Stimulated activated naive CD8-positive, alpha-beta T cell treated with anti-CD3 and anti-CD28 coated beads, Interleukin-15, Interleukin-2, amounts not matched to agents 100 ng/mL and 50 ng/mL, for 24 hours (primary cell): ENCODE measurements around the gene SEMA4C.
"Not testable (repeated sequence)": the region's sequence is repeated elsewhere in the genome, so short reads cannot be mapped to it uniquely, and the experiment has no call there.

Experiments
- H3K27ac Mint-ChIP-seq: one replicate; pipeline ENCODE4 v1.8.0; 2021; ENCODE audit warnings: mild to moderate bottlenecking, mixed read lengths
- H3K27me3 Mint-ChIP-seq: one replicate; pipeline ENCODE4 v1.8.0; 2021; ENCODE audit warnings: mixed read lengths
- H3K36me3 Mint-ChIP-seq: one replicate; pipeline ENCODE4 v1.8.0; 2021; ENCODE audit warnings: low read depth, mixed read lengths
- H3K4me1 Mint-ChIP-seq: one replicate; pipeline ENCODE4 v1.8.0; 2021; ENCODE audit warnings: low read depth, mixed read lengths
- H3K4me3 Mint-ChIP-seq: one replicate; pipeline ENCODE4 v1.8.0; 2021; ENCODE audit warnings: mild to moderate bottlenecking, mixed read lengths
- H3K9me3 Mint-ChIP-seq: one replicate; pipeline ENCODE4 v1.8.0; 2021; ENCODE audit warnings: mixed read lengths

SEMA4C gene

DNA sequence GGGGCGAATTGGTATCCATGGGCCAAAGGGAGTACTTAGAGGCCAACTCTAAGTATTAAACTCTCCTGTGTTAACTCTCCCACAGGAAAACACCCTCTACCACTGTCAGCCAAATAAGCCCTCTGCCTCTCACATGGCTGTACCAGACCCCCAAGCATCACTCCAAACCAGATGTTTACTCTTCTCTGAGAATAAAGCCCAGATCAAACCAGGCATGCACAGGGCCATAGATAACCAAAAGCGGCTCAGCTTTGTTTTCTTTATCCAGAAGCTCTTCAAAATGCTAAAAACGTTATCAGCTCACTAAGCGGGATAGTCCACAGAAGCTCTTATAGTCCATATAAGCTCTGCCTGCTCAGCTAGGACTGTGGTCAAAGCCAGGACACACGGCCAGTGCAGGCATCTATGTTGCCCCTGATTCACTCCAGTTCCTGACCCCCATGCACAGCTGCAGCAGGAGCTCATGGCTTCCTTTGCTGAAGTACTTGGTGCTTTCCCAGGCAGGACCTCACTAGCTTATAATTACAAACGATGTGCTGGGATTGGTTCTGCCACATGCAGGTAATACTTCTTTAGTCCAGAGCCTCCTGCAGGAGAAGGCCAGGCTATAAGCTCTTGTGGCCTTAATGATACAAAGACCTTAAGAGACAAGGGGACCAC, 21.0 kb upstream of the SEMA4C start:
- H3K27ac Mint-ChIP-seq: no peak overlapping the region
- no peaks in the 10 kb centered on the region for H3K9me3 Mint-ChIP-seq
- no peak overlapping the region for H3K4me3 Mint-ChIP-seq
- H3K36me3 Mint-ChIP-seq: no peaks in the 10 kb centered on the region
- no peaks in the 10 kb centered on the region for H3K27me3 Mint-ChIP-seq
- peaks cover 27% of the 10 kb centered on the region for H3K4me1 Mint-ChIP-seq

- Mint-ChIP-seq H3K27ac (no peak overlapping the region), H3K27me3 (no peaks in the 10 kb centered on the region)
Measured at GRCh38 chr2:96890252-96890651, 20.4 kb upstream of the SEMA4C start.

GRCh38 chr2:96889502-96889901, 19.6 kb upstream of the SEMA4C start:
- not testable (repeated sequence) for H3K4me3 Mint-ChIP-seq, H3K27ac Mint-ChIP-seq, H3K36me3 Mint-ChIP-seq, H3K27me3 Mint-ChIP-seq, H3K9me3 Mint-ChIP-seq
- H3K4me1 Mint-ChIP-seq: peaks cover 17% of the 10 kb centered on the region

More at GRCh38 chr2:96890252-96890651, 20.4 kb upstream of the SEMA4C start:
- H3K4me3 Mint-ChIP-seq: no peak overlapping the region
- no peaks in the 10 kb centered on the region for H3K36me3 Mint-ChIP-seq
- H3K9me3 Mint-ChIP-seq: no peaks in the 10 kb centered on the region
- H3K4me1 Mint-ChIP-seq: peaks cover 22% of the 10 kb centered on the region

- no peak overlapping the region for H3K27ac Mint-ChIP-seq
- no peaks in the 10 kb centered on the region for H3K36me3 Mint-ChIP-seq
- no peak overlapping the region for H3K4me3 Mint-ChIP-seq
- H3K4me1 Mint-ChIP-seq: peaks cover 17% of the 10 kb centered on the region
- no peaks in the 10 kb centered on the region for H3K9me3 Mint-ChIP-seq
- no peaks in the 10 kb centered on the region for H3K27me3 Mint-ChIP-seq
Measured at GRCh38 chr2:96888072-96889011, 18.5 kb upstream of the SEMA4C start.

GRCh38 chr2:96887493-96888012, 17.7 kb upstream of the SEMA4C start:
- peaks cover 15% of the 10 kb centered on the region for H3K4me1 Mint-ChIP-seq

DNA sequence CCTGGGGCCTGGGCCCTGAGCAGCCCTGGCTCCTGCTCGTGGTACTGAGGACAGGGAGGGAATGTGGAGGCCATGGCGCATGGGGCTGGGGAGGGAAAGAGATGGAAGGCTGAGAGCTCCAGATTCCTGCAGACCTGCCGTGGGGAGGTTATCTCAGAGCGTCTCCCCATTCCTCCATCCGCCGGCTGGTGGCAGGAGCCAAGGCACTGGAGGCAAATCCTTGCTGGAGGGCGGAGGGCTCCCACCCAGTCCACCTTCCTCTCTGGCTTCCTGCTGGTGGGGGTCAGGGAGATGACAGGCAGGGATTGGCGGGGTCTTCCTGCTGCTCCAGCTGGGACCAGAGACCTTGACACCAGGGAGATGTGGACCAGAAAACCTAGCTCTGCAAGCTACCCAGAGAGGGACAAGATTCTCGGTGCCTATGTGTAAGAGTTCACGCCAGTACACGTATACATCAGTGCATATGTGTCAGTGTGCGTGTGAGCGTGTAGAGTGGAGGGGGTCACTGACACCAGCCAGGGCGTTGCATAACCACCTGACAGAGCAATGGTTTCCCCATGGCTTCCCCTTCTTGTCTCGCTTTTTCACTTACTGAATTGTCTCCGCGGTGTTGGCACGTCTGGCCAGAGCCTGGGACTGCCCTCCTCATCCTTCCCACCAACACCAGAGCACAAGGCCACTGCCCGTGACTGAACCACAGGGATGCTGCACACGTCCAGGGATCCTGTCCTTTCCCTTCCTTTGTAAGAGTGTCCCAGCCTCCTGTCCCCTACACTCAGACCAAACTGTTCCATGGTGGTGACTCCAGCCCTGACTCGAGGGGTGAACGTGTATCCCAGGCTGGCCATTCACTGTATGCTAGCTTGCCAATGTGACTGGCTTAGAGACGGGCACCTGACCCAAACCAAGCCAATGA, 15.8 kb upstream of the SEMA4C start:
- H3K4me1 Mint-ChIP-seq: no peaks in the 10 kb centered on the region
- H3K36me3 Mint-ChIP-seq: no peaks in the 10 kb centered on the region
- H3K4me3 Mint-ChIP-seq: no peak overlapping the region
- no peaks in the 10 kb centered on the region for H3K27me3 Mint-ChIP-seq
- no peak overlapping the region for H3K27ac Mint-ChIP-seq
- no peaks in the 10 kb centered on the region for H3K9me3 Mint-ChIP-seq

More at GRCh38 chr2:96887493-96888012, 17.7 kb upstream of the SEMA4C start:
- no peaks in the 10 kb centered on the region for H3K36me3 Mint-ChIP-seq
- H3K4me3 Mint-ChIP-seq: no peak overlapping the region
- H3K9me3 Mint-ChIP-seq: no peaks in the 10 kb centered on the region
- H3K27ac Mint-ChIP-seq: no peak overlapping the region
- no peaks in the 10 kb centered on the region for H3K27me3 Mint-ChIP-seq

GRCh38 chr2:96884299-96885094, 14.6 kb upstream of the SEMA4C start:
- Mint-ChIP-seq H3K36me3 (no peaks in the 10 kb centered on the region), H3K27ac (no peak overlapping the region), H3K4me1 (no peaks in the 10 kb centered on the region), H3K27me3 (no peaks in the 10 kb centered on the region), H3K9me3 (no peaks in the 10 kb centered on the region), H3K4me3 (no peak overlapping the region)

GRCh38 chr2:96883306-96883705, 13.4 kb upstream of the SEMA4C start:
- Mint-ChIP-seq H3K9me3 (no peaks in the 10 kb centered on the region), H3K27ac (no peak overlapping the region), H3K36me3 (no peaks in the 10 kb centered on the region), H3K4me3 (no peak overlapping the region), H3K4me1 (no peaks in the 10 kb centered on the region), H3K27me3 (no peaks in the 10 kb centered on the region)

DNA sequence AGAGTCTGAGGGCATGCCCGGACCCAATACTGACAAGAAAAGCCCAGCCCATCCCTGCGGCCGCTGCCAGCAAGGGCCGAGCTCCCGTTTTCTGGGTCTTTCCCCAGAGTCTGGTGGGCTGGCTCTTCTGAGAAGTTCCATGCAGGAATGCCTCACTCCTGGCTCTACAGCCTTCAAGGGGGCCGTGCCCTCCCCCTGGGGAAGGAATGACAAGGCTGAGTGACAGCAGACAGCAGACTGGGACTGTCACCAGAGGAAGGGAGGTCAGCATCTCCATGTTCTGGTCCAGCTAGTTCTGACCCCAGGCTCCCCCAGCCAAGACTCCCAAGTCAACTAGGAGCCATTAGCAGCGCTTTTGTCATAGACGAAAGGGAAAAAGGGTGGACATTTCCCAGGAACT, 13.0 kb upstream of the SEMA4C start:
- no peaks in the 10 kb centered on the region for H3K9me3 Mint-ChIP-seq
- H3K4me1 Mint-ChIP-seq: no peaks in the 10 kb centered on the region
- no peak overlapping the region for H3K4me3 Mint-ChIP-seq
- no peaks in the 10 kb centered on the region for H3K27me3 Mint-ChIP-seq
- H3K36me3 Mint-ChIP-seq: no peaks in the 10 kb centered on the region
- no peak overlapping the region for H3K27ac Mint-ChIP-seq

GRCh38 chr2:96882230-96882629, 12.3 kb upstream of the SEMA4C start:
- Mint-ChIP-seq H3K27ac (no peak overlapping the region), H3K27me3 (no peaks in the 10 kb centered on the region), H3K4me1 (no peaks in the 10 kb centered on the region), H3K36me3 (no peaks in the 10 kb centered on the region), H3K4me3 (no peak overlapping the region), H3K9me3 (no peaks in the 10 kb centered on the region)

- Mint-ChIP-seq H3K4me3 (no peak overlapping the region), H3K9me3 (no peaks in the 10 kb centered on the region), H3K4me1 (peaks cover under 1% of the 10 kb centered on the region), H3K27me3 (no peaks in the 10 kb centered on the region), H3K36me3 (no peaks in the 10 kb centered on the region), H3K27ac (no peak overlapping the region)
Measured at GRCh38 chr2:96881349-96882195, 11.7 kb upstream of the SEMA4C start.

- Mint-ChIP-seq H3K27me3 (no peaks in the 10 kb centered on the region), H3K36me3 (no peaks in the 10 kb centered on the region), H3K9me3 (no peaks in the 10 kb centered on the region), H3K27ac (no peak overlapping the region), H3K4me1 (peaks cover 8% of the 10 kb centered on the region), H3K4me3 (no peak overlapping the region)
Measured at GRCh38 chr2:96880891-96881273, 11.0 kb upstream of the SEMA4C start.

DNA sequence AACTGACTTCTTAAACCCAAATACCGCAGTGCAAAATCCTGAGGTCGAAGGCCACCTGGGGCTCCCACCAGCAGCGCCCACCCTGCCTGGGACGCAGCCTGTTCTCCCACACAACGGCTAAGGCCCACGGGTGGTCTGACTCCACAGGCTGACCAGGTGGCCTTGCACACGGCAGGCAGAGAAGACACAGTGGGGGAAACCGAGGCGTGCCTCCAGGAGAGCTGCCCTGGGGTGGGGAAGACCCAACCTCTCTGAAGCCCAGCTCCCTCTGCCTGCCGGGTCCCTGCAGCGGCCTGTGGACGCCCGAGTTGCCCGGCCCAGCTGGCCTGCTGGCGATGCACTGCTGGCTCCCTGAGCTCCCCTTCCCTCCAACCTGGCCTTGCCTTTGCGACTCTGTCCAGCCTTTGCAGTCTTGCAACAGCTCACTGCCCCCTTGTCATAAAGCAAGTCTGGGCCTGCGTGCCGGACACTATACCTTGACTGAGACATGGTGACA, 9.7 kb upstream of the SEMA4C start:
- Mint-ChIP-seq H3K27ac (no peak overlapping the region), H3K27me3 (no peaks in the 10 kb centered on the region), H3K4me3 (no peak overlapping the region), H3K36me3 (no peaks in the 10 kb centered on the region), H3K9me3 (no peaks in the 10 kb centered on the region), H3K4me1 (peaks cover 12% of the 10 kb centered on the region)
